ENCODE results near the gene CAAP1. TPM values are rescaled to one million over a fixed set of nuclear protein-coding genes. Genes with fewer than 3 reads are reported as not detected.

The CAAP1 gene
- total and polyA plus RNA-seq, 4 donors = 8.9 to 19.6 (median 11.3) TPM

DNA sequence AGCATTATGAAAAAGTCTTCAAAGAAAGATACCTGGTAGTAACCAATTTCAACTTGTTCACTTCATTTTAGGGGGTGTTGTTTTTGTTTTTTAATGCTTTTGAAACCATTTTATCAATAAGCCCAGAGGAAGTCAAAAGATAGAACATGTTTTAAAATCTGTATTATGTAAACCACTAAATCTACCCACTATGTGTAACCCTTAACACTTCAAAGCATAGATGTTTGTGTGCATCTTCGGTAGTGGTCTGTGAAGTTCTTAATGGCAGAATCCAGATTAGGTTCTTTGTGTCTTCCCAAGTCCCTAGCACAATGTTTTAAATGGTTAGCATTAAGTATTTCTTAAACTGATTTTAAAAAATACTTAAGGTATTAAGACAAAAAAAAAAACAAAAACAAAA is 48.2 kb upstream of the CAAP1 start:
- TF ChIP-seq FOXA1 (IDR thresholded peaks at IDR 0.05) = no peak

DNA sequence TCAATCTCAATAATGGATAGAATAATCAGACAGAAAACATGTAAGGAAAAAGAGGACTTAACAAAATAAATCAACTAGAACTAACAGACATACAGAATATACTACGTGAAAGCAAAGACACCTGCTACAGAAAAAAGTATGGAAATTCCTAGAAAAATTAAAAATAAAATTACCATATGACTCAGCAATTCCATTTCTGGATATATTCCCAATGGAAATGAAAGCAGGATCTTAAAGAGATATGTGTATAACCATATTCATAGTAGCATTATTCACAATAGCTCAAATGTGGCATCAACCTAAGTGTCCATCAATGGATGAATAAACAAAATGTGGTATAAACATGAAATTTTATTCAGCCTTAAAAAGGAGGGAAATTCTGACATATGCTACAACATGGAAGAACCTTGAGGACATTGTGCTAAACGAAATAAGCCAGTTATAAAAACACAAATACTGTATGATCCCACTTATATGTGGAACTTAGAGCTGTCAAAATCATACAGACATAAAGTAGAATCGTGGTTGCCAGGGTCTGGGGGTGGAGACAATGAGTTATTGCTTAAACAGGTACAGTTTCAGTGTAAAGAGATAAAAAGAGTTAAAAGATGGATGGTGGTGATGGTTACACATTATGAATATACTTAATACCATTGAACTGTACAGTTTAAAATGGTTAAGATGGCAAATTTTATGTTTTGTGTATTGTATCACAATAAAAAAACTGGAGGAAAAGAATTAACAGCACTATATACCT is 47.5 kb upstream of the CAAP1 start:
- Histone ChIP-seq H3K27ac (ENCODE audit: low read depth in 1 of 2, low read length in 2 of 2) (no peak overlapping the region), H3K4me3 (ENCODE audit: low read depth in 1 of 3, low read length in 3 of 3) (no peak overlapping the region), H3K27me3 (ENCODE audit: control insufficient read depth in 4 of 4, insufficient read depth in 4 of 4, low read length in 3 of 4) (no peaks in the 10 kb centered on the region), H3K9ac (ENCODE audit: low read depth in 1 of 2, low read length in 2 of 2) (no peak overlapping the region), H3K36me3 (ENCODE audit: control insufficient read depth in 4 of 4, insufficient read depth in 3 of 4, low read depth in 1 of 4, low read length in 3 of 4) (no peaks in the 10 kb centered on the region), H3K4me1 (ENCODE audit: control insufficient read depth in 4 of 4, insufficient read depth in 4 of 4, low read length in 3 of 4) (peaks cover 2 to 15% (median 6%) of the 10 kb centered on the region in 4 donors), H3K9me3 (ENCODE audit: control insufficient read depth in 4 of 4, low read length in 3 of 4) (peaks cover 0 to 4% (median under 1%) of the 10 kb centered on the region in 4 donors)
- no peak for DNase-seq (ENCODE audit: low spot score)
- WGBS = 90% methylated on average over 3 of the region's 3 CpGs
- TF ChIP-seq JUND (IDR thresholded peaks at IDR 0.05) (no peak), TAF1 (conservative IDR thresholded peaks at IDR 0.05) (no peak), HNF4G (IDR thresholded peaks at IDR 0.05) (no peak), GABPA (IDR thresholded peaks at IDR 0.05 in 1 of 2, conservative IDR thresholded peaks at IDR 0.05 in 1 of 2) (no peak), NR2F2 (IDR thresholded peaks at IDR 0.05) (no peak), HNF4A (conservative IDR thresholded peaks at IDR 0.05) (no peak)
- TF ChIP-seq, protein P1, sequence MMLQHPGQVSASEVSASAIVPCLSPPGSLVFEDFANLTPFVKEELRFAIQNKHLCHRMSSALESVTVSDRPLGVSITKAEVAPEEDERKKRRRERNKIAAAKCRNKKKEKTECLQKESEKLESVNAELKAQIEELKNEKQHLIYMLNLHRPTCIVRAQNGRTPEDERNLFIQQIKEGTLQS (IDR thresholded peaks at IDR 0.05) = no peak
- TF ChIP-seq, protein P2, sequence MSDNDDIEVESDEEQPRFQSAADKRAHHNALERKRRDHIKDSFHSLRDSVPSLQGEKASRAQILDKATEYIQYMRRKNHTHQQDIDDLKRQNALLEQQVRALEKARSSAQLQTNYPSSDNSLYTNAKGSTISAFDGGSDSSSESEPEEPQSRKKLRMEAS (IDR thresholded peaks at IDR 0.05) = no peak
- TF ChIP-seq, protein P3, sequence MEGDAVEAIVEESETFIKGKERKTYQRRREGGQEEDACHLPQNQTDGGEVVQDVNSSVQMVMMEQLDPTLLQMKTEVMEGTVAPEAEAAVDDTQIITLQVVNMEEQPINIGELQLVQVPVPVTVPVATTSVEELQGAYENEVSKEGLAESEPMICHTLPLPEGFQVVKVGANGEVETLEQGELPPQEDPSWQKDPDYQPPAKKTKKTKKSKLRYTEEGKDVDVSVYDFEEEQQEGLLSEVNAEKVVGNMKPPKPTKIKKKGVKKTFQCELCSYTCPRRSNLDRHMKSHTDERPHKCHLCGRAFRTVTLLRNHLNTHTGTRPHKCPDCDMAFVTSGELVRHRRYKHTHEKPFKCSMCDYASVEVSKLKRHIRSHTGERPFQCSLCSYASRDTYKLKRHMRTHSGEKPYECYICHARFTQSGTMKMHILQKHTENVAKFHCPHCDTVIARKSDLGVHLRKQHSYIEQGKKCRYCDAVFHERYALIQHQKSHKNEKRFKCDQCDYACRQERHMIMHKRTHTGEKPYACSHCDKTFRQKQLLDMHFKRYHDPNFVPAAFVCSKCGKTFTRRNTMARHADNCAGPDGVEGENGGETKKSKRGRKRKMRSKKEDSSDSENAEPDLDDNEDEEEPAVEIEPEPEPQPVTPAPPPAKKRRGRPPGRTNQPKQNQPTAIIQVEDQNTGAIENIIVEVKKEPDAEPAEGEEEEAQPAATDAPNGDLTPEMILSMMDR (IDR thresholded peaks at IDR 0.05; ENCODE audit: low read depth, low read length, missing input control) = no peak

More for the DNA sequence above, 48.2 kb upstream of the CAAP1 start:
- no peak for DNase-seq (ENCODE audit: low spot score)
- Histone ChIP-seq H3K9ac (ENCODE audit: low read depth in 1 of 2, low read length in 2 of 2) (no peak overlapping the region), H3K36me3 (ENCODE audit: control insufficient read depth in 4 of 4, insufficient read depth in 3 of 4, low read depth in 1 of 4, low read length in 3 of 4) (no peaks in the 10 kb centered on the region), H3K4me1 (ENCODE audit: control insufficient read depth in 4 of 4, insufficient read depth in 4 of 4, low read length in 3 of 4) (peaks cover 6 to 21% (median 10%) of the 10 kb centered on the region in 4 donors), H3K27me3 (ENCODE audit: control insufficient read depth in 4 of 4, insufficient read depth in 4 of 4, low read length in 3 of 4) (no peaks in the 10 kb centered on the region), H3K9me3 (ENCODE audit: control insufficient read depth in 4 of 4, low read length in 3 of 4) (peaks cover 0 to 4% (median under 1%) of the 10 kb centered on the region in 4 donors), H3K4me3 (ENCODE audit: low read depth in 1 of 3, low read length in 3 of 3) (no peak overlapping the region), H3K27ac (ENCODE audit: low read depth in 1 of 2, low read length in 2 of 2) (no peak overlapping the region)
- whole genome bisulfite sequencing = 90% methylated on average over 1 of the region's 1 CpG

DNA sequence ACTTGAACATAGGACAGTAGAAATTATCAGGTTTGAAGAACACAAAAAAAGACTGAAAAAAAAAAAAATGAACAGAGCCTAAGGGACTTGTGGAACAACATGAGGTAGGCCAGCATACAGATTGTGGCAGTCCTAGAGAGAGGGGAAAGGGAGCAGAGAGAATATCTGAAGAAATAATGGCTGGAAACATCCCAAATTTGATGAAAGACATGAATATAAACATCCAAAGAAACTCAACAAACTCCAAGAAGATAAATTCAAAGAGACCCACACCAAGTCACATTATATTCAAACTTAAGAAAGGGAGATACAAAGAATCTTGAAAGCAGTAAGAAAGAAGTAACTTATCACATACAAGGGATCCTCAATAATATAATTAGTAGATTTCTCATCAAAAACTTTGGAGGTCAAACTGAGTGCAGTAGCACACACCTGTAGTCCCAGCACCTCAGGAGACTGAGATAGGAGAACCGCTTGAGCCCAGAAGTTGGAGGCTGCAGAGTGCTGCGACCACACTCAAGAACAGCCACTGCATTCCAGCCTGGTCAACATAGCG is 45.3 kb upstream of the CAAP1 start:
- H3K9ac ChIP-seq (ENCODE audit: low read depth in 1 of 2, low read length in 2 of 2) = no peak overlapping the region
- 99% methylated on average over 3 of the region's 3 CpGs for WGBS
- H3K36me3 ChIP-seq (ENCODE audit: control insufficient read depth in 4 of 4, insufficient read depth in 3 of 4, low read depth in 1 of 4, low read length in 3 of 4) = no peaks in the 10 kb centered on the region
- TF ChIP-seq, protein P2 (IDR thresholded peaks at IDR 0.05) = no peak
- TF ChIP-seq, protein P3 (IDR thresholded peaks at IDR 0.05; ENCODE audit: low read depth, low read length, missing input control) = no peak
- TF ChIP-seq GABPA (IDR thresholded peaks at IDR 0.05 in 1 of 2, conservative IDR thresholded peaks at IDR 0.05 in 1 of 2) (no peak), NR2F2 (IDR thresholded peaks at IDR 0.05) (no peak), RXRA (IDR thresholded peaks at IDR 0.05) (no peak), HNF4A (conservative IDR thresholded peaks at IDR 0.05) (no peak), HNF4G (IDR thresholded peaks at IDR 0.05) (no peak), RAD21 (IDR thresholded peaks at IDR 0.05) (no peak), FOXA2 (IDR thresholded peaks at IDR 0.05) (no peak), SP1 (IDR thresholded peaks at IDR 0.05) (no peak)
- TF ChIP-seq, protein P4, sequence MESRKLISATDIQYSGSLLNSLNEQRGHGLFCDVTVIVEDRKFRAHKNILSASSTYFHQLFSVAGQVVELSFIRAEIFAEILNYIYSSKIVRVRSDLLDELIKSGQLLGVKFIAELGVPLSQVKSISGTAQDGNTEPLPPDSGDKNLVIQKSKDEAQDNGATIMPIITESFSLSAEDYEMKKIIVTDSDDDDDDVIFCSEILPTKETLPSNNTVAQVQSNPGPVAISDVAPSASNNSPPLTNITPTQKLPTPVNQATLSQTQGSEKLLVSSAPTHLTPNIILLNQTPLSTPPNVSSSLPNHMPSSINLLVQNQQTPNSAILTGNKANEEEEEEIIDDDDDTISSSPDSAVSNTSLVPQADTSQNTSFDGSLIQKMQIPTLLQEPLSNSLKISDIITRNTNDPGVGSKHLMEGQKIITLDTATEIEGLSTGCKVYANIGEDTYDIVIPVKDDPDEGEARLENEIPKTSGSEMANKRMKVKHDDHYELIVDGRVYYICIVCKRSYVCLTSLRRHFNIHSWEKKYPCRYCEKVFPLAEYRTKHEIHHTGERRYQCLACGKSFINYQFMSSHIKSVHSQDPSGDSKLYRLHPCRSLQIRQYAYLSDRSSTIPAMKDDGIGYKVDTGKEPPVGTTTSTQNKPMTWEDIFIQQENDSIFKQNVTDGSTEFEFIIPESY (IDR thresholded peaks at IDR 0.05) = no peak

More for the DNA sequence above, 45.3 kb upstream of the CAAP1 start:
- no peak overlapping the region for H3K27ac ChIP-seq (ENCODE audit: low read depth in 1 of 2, low read length in 2 of 2)
- no peak for DNase-seq (ENCODE audit: low spot score)
- H3K27me3 ChIP-seq (ENCODE audit: control insufficient read depth in 4 of 4, insufficient read depth in 4 of 4, low read length in 3 of 4) = no peaks in the 10 kb centered on the region
- peaks cover 0 to 4% (median 3%) of the 10 kb centered on the region in 4 donors for H3K4me1 ChIP-seq (ENCODE audit: control insufficient read depth in 4 of 4, insufficient read depth in 4 of 4, low read length in 3 of 4)
- peaks cover 0 to 4% (median under 1%) of the 10 kb centered on the region in 4 donors for H3K9me3 ChIP-seq (ENCODE audit: control insufficient read depth in 4 of 4, low read length in 3 of 4)
- H3K4me3 ChIP-seq (ENCODE audit: low read depth in 1 of 3, low read length in 3 of 3) = no peak overlapping the region

Data from liver (tissue), 9 donors.